H1 (cell line): Measurements from ENCODE around the gene VAV2. TPM values are rescaled to one million over a fixed set of nuclear protein-coding genes. Genes with fewer than 3 reads are reported as not detected.

Experiments
- MAFK ChIP-seq: IDR thresholded peaks from 2 replicates; pipeline ENCODE4 v1.6.1; 2012; ENCODE audit warnings: low read depth, mild to moderate bottlenecking, improper control_type of control experiment, low read length
- NANOG ChIP-seq: IDR thresholded peaks from 2 replicates; pipeline ENCODE4 v1.6.1; 2011; ENCODE audit warnings: low read length, low read depth, mild to moderate bottlenecking, inconsistent platforms; ENCODE audit not compliant: insufficient read depth, poor library complexity, severe bottlenecking
- polyA plus RNA-seq, 7 experiments: library from polyadenylated mRNA; depleted of rRNA in 3 of 7; stranded (reverse) in 5 of 7; unstranded in 2 of 7; fragments of >200 nt in 5 of 7; fragments of 200-250 nt in 2 of 7; gene quantifications; 1 replicate in 5 of 7; 2 replicates in 1 of 7; 4 replicates in 1 of 7; pipeline versions ENCODE4 v1.2.1 to v1.2.3, GENCODE V29; 2011 to 2013; ENCODE audit warnings: missing spikeins in 2 of 7, mixed read lengths in 2 of 7
- total RNA-seq: library from RNA; stranded (reverse); fragmentation: NEBNext Ultra II Directional; extraction: Animal tissue kit (Norgen Biotek cat#: 25700); gene quantifications from 2 replicates; pipeline ENCODE4 v1.2.1, GENCODE V29; 2021

The VAV2 gene
- total and polyA plus RNA-seq, 2 of the 8 experiments (the other 6 are each of a cell fraction or from before 2014, with no cell fraction given) = 13.6 to 37.6 TPM

DNA sequence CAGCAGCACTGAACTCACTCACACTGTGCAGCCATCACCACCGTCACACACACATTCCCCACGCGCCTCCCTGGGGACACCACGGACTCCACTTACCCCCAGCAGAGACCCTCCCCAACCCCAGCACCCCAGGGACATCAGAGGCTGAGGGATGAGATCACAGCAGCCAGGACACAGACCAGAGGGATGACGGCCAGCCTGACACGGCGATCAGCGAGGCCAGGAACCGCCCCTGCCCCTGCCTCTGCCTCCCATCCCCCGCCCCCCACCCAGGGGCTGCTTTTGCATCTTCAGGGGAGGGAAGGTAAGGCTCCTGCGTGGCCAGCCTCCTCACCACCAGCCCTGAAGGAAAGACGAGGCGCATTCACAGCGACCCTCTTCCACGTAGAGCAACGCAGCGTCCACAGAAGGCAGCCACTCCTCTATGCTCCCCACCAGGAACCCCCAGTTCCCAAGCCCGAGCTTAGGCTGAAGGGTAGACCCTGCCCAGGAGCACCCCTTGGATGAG lies 104.5 kb downstream of the VAV2 start (continued):
- TF ChIP-seq NANOG = no peak
- TF ChIP-seq MAFK = no peak
